Stomach (tissue), 9 donors: ENCODE measurements around the gene BROX. TPM values are rescaled to one million over a fixed set of nuclear protein-coding genes. Genes with fewer than 3 reads are reported as not detected.

Experiments
- DNase-seq, 2 donors: peaks; one replicate each; pipeline versions ENCODE4 v3.0.0 to v3.0.0-alpha.2; 2013 to 2019
- H3K27ac ChIP-seq, 5 donors: fragments of 200-600 bp in 4 of 5; sonication (generic) in 4 of 5; one replicate each; pipeline ENCODE4 v1.5.1; 2013 to 2019; ENCODE audit warnings: mild to moderate bottlenecking in 1 of 5, moderate library complexity in 1 of 5
- H3K27me3 ChIP-seq, 3 donors: fragments of 200-600 bp; sonication (generic); one replicate each; pipeline ENCODE4 v1.5.1; 2017 to 2019; ENCODE audit warnings: mixed run types in 1 of 3
- H3K36me3 ChIP-seq, 4 donors: fragments of 200-600 bp; sonication (generic); 1 replicate in 3 of 4; 2 replicates in 1 of 4; pipeline ENCODE4 v1.5.1; 2016 to 2019
- H3K4me1 ChIP-seq, 4 donors: fragments of 200-600 bp; sonication (generic); one replicate each; pipeline ENCODE4 v1.5.1; 2016 to 2019
- H3K4me3 ChIP-seq, 4 donors: fragments of 200-600 bp; sonication (generic) in 3 of 4; one replicate each; pipeline ENCODE4 v1.5.1; 2016 to 2019; ENCODE audit warnings: mild to moderate bottlenecking in 1 of 4
- H3K9me3 ChIP-seq, 4 donors: fragments of 200-600 bp; sonication (generic); one replicate each; pipeline ENCODE4 v1.5.1; 2016 to 2019
- EP300 ChIP-seq: sonication (generic); formaldehyde crosslinking; IDR thresholded peaks from one replicate; pipeline ENCODE4 v1.6.1; 2017; ENCODE audit warnings: antibody characterized with exemption
- POLR2A ChIP-seq, 4 donors: fragments of 450-650 bp; IDR thresholded peaks; one replicate each; pipeline ENCODE4 v1.6.1; 2016; ENCODE audit warnings: antibody characterized with exemption in 4 of 4, control low read depth in 2 of 4, mild to moderate bottlenecking in 1 of 4, moderate library complexity in 1 of 4
- POLR2AphosphoS5 ChIP-seq, 3 donors: sonication (generic); formaldehyde crosslinking; IDR thresholded peaks; one replicate each; pipeline ENCODE4 v1.6.1; 2016; ENCODE audit warnings: antibody characterized with exemption in 3 of 3
- WGBS, 5 donors: extraction: QIAGEN DNeasy Blood & Tissue Kit in 3 of 5; methylation state at CpG; one replicate each; pipeline versions ENCODE4 v1.1.5 to v1.1.7; 2013 to 2018; 5-methylcytosine and 5-hydroxymethylcytosine counted together
- intact Hi-C: fragments of 100-400 bp; cut with DNase I; formaldehyde crosslinking; loops from one replicate; pipeline ENCODE4 v1.15.1; 2023; ENCODE audit warnings: low total_unique reads
- polyA plus RNA-seq, 3 donors: library from polyadenylated mRNA; stranded (reverse); fragments of 200-250 nt; gene quantifications; one replicate each; pipeline ENCODE4 v1.2.3, GENCODE V29; 2013
- total RNA-seq, 5 donors: library from RNA; depleted of rRNA; stranded (reverse); fragments of >200 nt; gene quantifications; one replicate each; pipeline versions ENCODE4 v1.1.0 to v1.2.3, GENCODE V29; 2014 to 2016
- TF ChIP-seq, protein P1 (sequence below), 7 experiments: fragments of 450-650 bp in 4 of 7; fragments of 200-600 bp in 3 of 7; sonication (generic) in 3 of 7; IDR thresholded peaks; one replicate each; pipeline ENCODE4 v1.5.1; 2016 to 2019; ENCODE audit warnings: antibody characterized with exemption in 7 of 7, control low read depth in 2 of 7, mild to moderate bottlenecking in 1 of 7
- donor health status: healthy with polysubstance abuse.
- donor health status: Bipolar disorder and iron deficiency.
- donor health status: healthy.

The BROX gene
- total and polyA plus RNA-seq, 8 donors, result 4.3 to 57.3 (median 17.4) TPM

GRCh38 chr1:222697203-222697602 is 15.2 kb upstream of the BROX start:
- no peaks in the 10 kb centered on the region for H3K27me3 ChIP-seq
- 81 to 95% (median 88%) methylated on average over 2 of the region's 2 CpGs for WGBS, 5 donors
- no peak for DNase-seq
- H3K9me3 ChIP-seq, result no peaks in the 10 kb centered on the region
- no peak overlapping the region for H3K4me3 ChIP-seq
- intact Hi-C loops, result no loop called here
- H3K4me1 ChIP-seq, result peaks cover 0 to 8% (median 0%) of the 10 kb centered on the region in 4 donors
- peaks cover 0 to 49% (median 37%) of the 10 kb centered on the region in 4 donors for H3K36me3 ChIP-seq
- H3K27ac ChIP-seq, result no peak overlapping the region
- TF ChIP-seq POLR2AphosphoS5 (IDR thresholded peaks at IDR 0.05), result no peak
- TF ChIP-seq, protein P1, sequence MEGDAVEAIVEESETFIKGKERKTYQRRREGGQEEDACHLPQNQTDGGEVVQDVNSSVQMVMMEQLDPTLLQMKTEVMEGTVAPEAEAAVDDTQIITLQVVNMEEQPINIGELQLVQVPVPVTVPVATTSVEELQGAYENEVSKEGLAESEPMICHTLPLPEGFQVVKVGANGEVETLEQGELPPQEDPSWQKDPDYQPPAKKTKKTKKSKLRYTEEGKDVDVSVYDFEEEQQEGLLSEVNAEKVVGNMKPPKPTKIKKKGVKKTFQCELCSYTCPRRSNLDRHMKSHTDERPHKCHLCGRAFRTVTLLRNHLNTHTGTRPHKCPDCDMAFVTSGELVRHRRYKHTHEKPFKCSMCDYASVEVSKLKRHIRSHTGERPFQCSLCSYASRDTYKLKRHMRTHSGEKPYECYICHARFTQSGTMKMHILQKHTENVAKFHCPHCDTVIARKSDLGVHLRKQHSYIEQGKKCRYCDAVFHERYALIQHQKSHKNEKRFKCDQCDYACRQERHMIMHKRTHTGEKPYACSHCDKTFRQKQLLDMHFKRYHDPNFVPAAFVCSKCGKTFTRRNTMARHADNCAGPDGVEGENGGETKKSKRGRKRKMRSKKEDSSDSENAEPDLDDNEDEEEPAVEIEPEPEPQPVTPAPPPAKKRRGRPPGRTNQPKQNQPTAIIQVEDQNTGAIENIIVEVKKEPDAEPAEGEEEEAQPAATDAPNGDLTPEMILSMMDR (IDR thresholded peaks at IDR 0.05), result no peak
- no peak for TF ChIP-seq POLR2A (IDR thresholded peaks at IDR 0.05)

- Histone ChIP-seq H3K27ac (no peak overlapping the region), H3K27me3 (no peaks in the 10 kb centered on the region), H3K9me3 (no peaks in the 10 kb centered on the region), H3K4me1 (peaks cover 0 to 14% (median 2%) of the 10 kb centered on the region in 4 donors), H3K36me3 (peaks cover 0 to 49% (median 38%) of the 10 kb centered on the region in 4 donors), H3K4me3 (no peak overlapping the region)
- 81 to 91% (median 88%) methylated on average over 2 of the region's 2 CpGs for WGBS, 5 donors
- TF ChIP-seq POLR2AphosphoS5 (IDR thresholded peaks at IDR 0.05) (no peak), EP300 (no peak), POLR2A (IDR thresholded peaks at IDR 0.05) (no peak)
- TF ChIP-seq, protein P1 (IDR thresholded peaks at IDR 0.05), result no peak
- intact Hi-C loops, result no loop called here
- no peak for DNase-seq
Measured at GRCh38 chr1:222697826-222698225, 14.5 kb upstream of the BROX start.

GRCh38 chr1:222702210-222702609 is 10.2 kb upstream of the BROX start:
- H3K36me3 ChIP-seq, result peaks cover 0 to 39% (median 36%) of the 10 kb centered on the region in 4 donors
- H3K4me3 ChIP-seq, result no peak overlapping the region
- H3K27ac ChIP-seq, result no peak overlapping the region
- no peaks in the 10 kb centered on the region for H3K27me3 ChIP-seq
- TF ChIP-seq EP300 (no peak), POLR2AphosphoS5 (IDR thresholded peaks at IDR 0.05) (no peak), POLR2A (IDR thresholded peaks at IDR 0.05) (no peak)
- TF ChIP-seq, protein P1 (IDR thresholded peaks at IDR 0.05), result no peak
- no peaks in the 10 kb centered on the region for H3K9me3 ChIP-seq
- WGBS, 5 donors, result 64 to 76% (median 65%) methylated on average over 4 of the region's 4 CpGs
- peaks cover 0 to 17% (median 2%) of the 10 kb centered on the region in 4 donors for H3K4me1 ChIP-seq
- intact Hi-C loops, result no loop called here
- no peak for DNase-seq

GRCh38 chr1:222704260-222704659 is 8.1 kb upstream of the BROX start:
- WGBS, 5 donors, result 80 to 100% (median 98%) methylated on average over 1 of the region's 1 CpG
- Histone ChIP-seq H3K4me3 (no peak overlapping the region), H3K36me3 (peaks cover 0 to 35% (median 30%) of the 10 kb centered on the region in 4 donors), H3K27me3 (no peaks in the 10 kb centered on the region), H3K9me3 (no peaks in the 10 kb centered on the region), H3K27ac (no peak overlapping the region), H3K4me1 (peaks cover 0 to 24% (median 5%) of the 10 kb centered on the region in 4 donors)
- DNase-seq, result no peak
- intact Hi-C loops, result no loop called here
- TF ChIP-seq POLR2A (IDR thresholded peaks at IDR 0.05) (no peak), EP300 (no peak), POLR2AphosphoS5 (IDR thresholded peaks at IDR 0.05) (no peak)
- TF ChIP-seq, protein P1 (IDR thresholded peaks at IDR 0.05), result no peak
